Neural progenitor cell (in vitro differentiated cells): Measurements from ENCODE around the gene KCNC1.

ENCODE experiments used
- CTCF ChIP-seq: fragments of 200-600 bp; sonication (generic); IDR thresholded peaks from 2 replicates; pipeline ENCODE4 v1.5.1; 2017; ENCODE audit warnings: antibody characterized with exemption, mild to moderate bottlenecking
- EZH2 ChIP-seq: fragments of 200-600 bp; sonication (generic); IDR thresholded peaks from 2 replicates; pipeline ENCODE4 v1.6.1; 2017; ENCODE audit warnings: antibody characterized with exemption, mild to moderate bottlenecking, moderate library complexity
- EZH2phosphoT487 ChIP-seq: fragments of 200-600 bp; sonication (generic); IDR thresholded peaks from 2 replicates; pipeline ENCODE4 v1.6.1; 2017; ENCODE audit warnings: antibody characterized with exemption

- no peak for TF ChIP-seq CTCF
- no peak for TF ChIP-seq EZH2
- no peak for TF ChIP-seq EZH2phosphoT487
Measured at GRCh38 chr11:17750801-17751165, 16.2 kb downstream of the KCNC1 start.
